AG10803 (cell line): Measurements from ENCODE around the gene RERE.
A peak's percentile ranks its signal among the peaks of the same experiment; 100 is the strongest.

Experiments used
- DNase-seq: peaks from one replicate; pipeline ENCODE4 v3.0.0; 2010; ENCODE audit warnings: low read depth
- H3K4me3 ChIP-seq: 2 replicates; pipeline ENCODE4 v1.5.1; 2011; ENCODE audit warnings: mild to moderate bottlenecking, low read length, control low read depth
- CTCF ChIP-seq: conservative IDR thresholded peaks from 2 replicates; pipeline ENCODE4 v1.5.1; 2011; ENCODE audit warnings: mild to moderate bottlenecking, low read length, control low read depth, inconsistent platforms

Gene RERE

GRCh38 chr1:8419861-8420260 is 397.6 kb downstream of the RERE start:
- DNase-seq = no peak
- H3K4me3 ChIP-seq = no peak overlapping the region
- no peak for TF ChIP-seq CTCF

- TF ChIP-seq CTCF = no peak
- no peak overlapping the region for H3K4me3 ChIP-seq
- DNase-seq = peak; percentile 50
Measured at GRCh38 chr1:8419172-8419571, 398.3 kb downstream of the RERE start.

- TF ChIP-seq CTCF = no peak
- H3K4me3 ChIP-seq = no peak overlapping the region
- DNase-seq = no peak
Measured at GRCh38 chr1:8418301-8418700, 399.1 kb downstream of the RERE start.

GRCh38 chr1:8417625-8418024 is 399.8 kb downstream of the RERE start:
- no peak for DNase-seq
- H3K4me3 ChIP-seq = no peak overlapping the region
- TF ChIP-seq CTCF = no peak

GRCh38 chr1:8416881-8417280 is 400.6 kb downstream of the RERE start:
- no peak overlapping the region for H3K4me3 ChIP-seq
- no peak for TF ChIP-seq CTCF

GRCh38 chr1:8415526-8416278 is 401.7 kb downstream of the RERE start:
- H3K4me3 ChIP-seq = no peak overlapping the region
- no peak for DNase-seq
- no peak for TF ChIP-seq CTCF

More at GRCh38 chr1:8416881-8417280, 400.6 kb downstream of the RERE start:
- no peak for DNase-seq

- TF ChIP-seq CTCF = peak; percentile 44
- peak; percentile 85 for DNase-seq
- H3K4me3 ChIP-seq = no peak overlapping the region
Measured at GRCh38 chr1:8412183-8412831, 405.1 kb downstream of the RERE start.
